OCI-M2 (cell line): ENCODE data around the gene CDC73.
"Not testable (repeated sequence)": the region's sequence is repeated elsewhere in the genome, so short reads cannot be mapped to it uniquely, and the experiment has no call there.

Source experiments
- DNase-seq: peaks from one replicate; lab custom pipeline; 2025; ENCODE audit not compliant: unreplicated experiment; lab: John Stamatoyannopoulos, UW

CDC73 gene

DNA sequence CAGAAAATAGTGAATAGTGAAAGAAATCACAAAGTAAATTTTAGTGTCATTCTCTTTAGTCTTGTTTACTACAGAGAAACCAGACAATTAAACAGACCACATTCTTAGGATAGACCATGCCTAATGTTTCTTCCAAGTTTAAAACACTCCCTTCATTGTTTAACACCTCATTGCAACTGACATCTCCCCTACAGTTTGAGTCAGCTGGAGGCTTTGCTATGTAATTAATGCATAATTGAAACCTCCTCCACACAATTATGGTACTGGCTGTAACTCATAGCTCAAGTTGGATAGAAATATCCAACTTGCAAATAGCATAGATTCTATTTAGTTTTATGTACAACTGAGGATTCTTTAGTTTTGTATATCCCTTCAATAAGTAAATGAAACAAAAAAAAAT is 99.8 kb downstream of the CDC73 start:
- no peak for DNase-seq

DNA sequence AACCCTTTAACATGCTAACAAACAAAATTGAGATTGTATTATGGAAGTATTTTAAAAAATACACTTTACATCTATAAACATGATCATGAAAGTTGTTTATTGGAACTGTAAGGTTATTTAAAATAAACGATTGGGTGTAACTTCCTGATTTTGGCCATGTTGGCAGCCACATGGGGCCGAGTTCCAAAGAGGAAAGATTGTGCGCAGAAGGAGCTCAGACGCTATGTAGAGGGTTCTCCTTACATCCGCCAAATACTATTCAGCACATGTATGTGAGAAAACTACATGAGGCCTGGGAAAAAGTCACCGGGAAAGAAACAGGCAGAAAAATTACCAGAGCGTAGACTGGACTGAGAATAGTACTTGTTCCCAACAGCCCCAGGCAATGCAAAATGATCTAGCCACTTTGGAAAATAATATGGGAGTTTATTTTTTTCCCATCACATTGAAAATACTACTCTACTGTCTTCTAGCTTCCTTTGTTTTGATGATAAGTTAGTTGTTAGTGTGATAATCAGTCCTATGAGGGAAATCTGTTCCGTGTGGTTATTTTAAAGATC is 100.3 kb downstream of the CDC73 start:
- DNase-seq = no peak

- DNase-seq = no peak
Measured at GRCh38 chr1:193229136-193229535, 107.3 kb downstream of the CDC73 start.

DNA sequence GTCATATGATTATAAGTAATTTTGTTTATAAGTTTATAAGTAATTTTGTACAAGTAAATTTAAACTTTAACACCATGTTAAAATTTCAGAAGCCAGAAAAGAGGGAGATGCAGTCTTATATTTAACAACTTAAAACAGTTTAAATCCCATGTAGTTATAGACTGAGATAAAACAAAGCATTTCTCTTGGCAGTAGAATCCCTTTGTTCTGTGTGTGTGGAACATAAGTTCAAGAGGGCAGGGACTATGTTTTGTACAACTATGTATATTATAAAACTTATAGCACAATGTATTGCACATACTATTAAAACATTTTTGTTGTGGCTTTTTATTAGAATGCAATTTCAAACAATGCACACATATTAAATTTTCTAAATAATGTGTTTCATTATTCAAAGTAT is 109.3 kb downstream of the CDC73 start:
- not testable (repeated sequence) for DNase-seq

DNA sequence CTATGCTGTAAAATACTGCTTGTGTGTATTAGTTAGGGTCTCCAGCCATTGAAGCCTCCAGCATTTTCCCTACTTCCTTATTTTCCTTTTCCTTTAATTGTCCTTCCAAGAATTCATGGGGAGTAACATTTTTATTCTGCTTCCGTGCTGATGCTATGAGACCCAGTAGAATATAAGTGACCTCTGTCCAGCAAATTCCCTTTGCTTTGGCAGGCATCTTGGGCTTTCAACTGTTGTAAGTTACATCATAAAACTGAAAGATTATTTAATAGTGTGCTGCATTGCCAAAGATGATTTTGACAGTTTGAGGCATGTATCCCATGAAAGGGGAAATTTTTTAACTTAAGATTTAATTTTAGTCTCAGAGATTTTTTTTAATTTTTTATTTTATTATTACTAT is 112.7 kb downstream of the CDC73 start:
- DNase-seq = no peak

GRCh38 chr1:193237381-193237978 is 115.6 kb downstream of the CDC73 start:
- DNase-seq = no peak

DNA sequence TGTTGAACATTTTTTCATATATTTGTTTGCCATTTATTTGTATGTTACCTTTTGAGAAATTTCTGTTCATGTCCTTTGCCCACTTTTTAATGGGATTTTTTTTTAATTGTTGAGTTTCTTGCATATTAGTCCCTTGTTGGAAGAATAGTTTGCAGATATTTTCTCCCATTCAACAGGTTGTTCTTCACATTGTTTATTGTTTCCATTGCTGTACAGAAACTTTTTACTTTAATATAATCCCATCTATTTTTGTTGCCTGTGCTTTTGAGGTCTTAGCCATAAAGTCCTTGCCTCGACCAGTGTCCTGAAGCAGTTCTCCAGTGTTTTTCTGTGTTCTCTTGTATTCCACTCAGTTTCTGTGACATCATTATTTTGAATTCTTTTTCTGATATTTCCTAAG is 118.8 kb downstream of the CDC73 start:
- no peak for DNase-seq

DNA sequence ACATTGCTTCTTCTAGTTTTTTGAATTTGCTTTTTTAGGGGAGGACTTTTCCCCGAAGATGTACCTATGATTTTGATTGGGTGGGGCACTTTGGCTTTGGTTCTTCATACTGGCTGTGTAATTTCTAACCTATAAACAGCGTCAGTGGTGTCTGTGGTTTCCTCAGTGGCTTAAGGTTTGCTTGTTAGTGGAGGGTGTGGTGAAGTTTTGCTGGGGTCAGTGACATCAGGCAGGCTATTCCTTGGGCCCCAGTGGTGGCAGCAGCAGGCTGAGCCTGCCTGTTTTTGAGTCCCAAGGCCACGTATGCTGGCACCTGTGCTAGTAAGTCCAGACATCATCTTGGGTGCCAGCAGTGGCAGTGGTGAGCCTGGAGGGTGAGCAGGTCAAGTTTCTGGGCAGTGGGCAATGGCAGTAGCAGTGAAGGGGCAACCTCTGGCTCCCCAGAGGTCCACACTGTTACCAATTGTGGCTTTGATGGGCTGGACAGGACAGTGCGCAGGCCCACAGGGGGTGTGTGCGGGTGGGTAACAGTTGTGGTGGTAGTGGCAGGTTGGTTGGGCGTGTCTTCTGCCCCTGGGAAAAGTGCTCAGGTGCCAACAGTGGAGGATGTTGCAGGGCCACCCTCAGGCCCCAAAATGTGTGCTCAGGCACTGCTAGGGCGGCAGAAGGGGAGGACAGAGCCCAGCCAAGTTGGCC is 119.4 kb downstream of the CDC73 start:
- DNase-seq = no peak

DNA sequence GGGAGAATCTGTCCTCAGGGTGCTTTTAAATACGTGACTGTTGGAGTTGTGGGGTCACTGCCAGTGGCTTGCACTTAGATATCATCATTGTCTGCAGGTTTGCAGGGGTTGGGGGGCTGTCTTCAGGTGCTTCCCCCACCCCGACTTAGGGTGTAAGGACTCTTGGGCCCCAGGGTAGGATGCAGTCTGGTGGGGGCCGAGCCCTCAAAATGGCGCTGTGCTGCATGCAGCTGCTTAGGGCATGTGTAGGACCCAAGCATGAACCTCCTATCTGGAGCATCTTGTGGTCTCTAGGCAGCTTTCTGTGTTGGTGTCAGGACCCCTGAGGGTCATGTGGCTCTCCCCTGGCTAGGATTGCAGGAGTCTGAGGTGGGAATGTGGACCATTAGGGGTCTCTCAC is 120.2 kb downstream of the CDC73 start:
- DNase-seq = no peak

- no peak for DNase-seq
Measured at GRCh38 chr1:193249187-193249586, 127.4 kb downstream of the CDC73 start.

GRCh38 chr1:193251950-193252349 is 130.1 kb downstream of the CDC73 start:
- no peak for DNase-seq

DNA sequence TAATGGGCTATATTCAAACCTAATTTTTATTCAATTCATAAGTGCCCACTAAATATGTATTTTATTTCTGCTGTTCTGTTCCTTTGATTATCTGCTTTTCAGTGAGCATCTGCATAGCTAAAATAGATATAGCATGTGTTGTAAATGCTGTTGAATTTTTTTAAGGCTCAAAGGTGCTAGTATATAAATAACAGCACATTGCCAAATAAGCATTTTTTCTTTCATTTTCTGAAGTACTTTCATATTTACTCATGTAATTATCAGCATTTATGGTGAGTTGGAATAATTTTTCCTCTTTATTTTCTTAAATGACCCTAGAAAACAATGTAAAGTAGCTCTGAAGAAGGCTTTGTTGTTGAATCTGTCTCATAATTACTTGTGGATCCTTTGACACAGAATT is 134.2 kb downstream of the CDC73 start:
- no peak for DNase-seq

- no peak for DNase-seq
Measured at GRCh38 chr1:193259636-193260035, 137.8 kb downstream of the CDC73 start.

DNA sequence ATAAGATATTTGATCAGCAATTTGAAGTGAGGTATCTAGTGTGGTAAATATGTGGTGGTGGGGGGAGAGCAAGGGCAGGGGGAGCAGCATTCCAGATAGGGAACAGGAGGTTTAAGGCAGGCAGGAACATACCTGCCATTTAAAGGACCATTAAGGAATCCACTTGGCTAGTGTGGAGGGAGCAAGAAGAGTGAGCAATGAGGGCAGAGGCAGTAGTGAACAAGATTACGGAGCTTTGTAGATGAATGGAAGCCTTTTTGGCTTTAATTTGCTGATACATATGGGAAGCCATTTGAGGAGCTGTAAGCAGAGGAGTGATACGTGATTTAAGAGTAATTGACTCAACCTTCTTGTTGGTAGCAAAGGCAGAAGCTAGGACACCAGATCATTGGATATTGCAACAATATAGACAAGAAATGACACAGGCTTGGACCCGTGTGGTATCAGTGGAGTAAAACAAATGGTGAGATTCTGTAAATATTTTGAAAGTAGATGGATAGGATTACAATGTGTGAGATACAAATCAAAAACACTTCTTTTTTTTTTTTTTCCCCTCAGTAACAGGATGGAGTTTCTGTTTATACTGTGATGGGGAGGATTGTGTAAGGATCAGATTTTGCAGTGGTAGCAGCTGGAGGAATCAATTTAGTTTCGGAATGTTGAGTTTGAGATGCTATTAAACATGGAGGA is 138.4 kb downstream of the CDC73 start:
- DNase-seq = no peak

- DNase-seq = no peak
Measured at GRCh38 chr1:193260896-193261295, 139.1 kb downstream of the CDC73 start.

GRCh38 chr1:193262661-193263060 is 140.8 kb downstream of the CDC73 start:
- no peak for DNase-seq

GRCh38 chr1:193264313-193265065 is 142.7 kb downstream of the CDC73 start:
- DNase-seq = no peak

- no peak for DNase-seq
Measured at GRCh38 chr1:193265716-193266115, 143.9 kb downstream of the CDC73 start.

- DNase-seq = not testable (repeated sequence)
Measured at GRCh38 chr1:193266794-193267193, 145.0 kb downstream of the CDC73 start.

- no peak for DNase-seq
Measured at GRCh38 chr1:193270996-193271395, 149.2 kb downstream of the CDC73 start.

DNA sequence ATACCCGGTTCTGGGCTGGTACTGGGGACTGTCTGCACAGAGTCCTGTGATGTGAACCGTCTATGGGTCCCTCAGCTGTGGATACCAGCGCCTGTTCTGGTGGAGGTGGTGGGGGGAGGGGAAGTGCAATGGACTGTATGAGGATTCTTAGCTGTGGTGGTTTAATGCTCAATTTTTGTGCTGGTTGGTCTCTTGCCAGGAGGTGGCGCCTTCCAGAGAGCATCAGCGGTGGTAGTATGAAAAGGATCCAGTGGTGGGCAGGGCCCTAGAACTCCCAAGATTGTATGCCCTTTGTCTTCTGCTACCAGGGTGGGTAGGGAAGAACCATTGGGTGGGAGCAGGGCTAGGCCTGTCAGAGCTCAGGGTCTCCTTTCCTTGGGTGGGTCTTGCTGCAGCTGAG is 153.9 kb downstream of the CDC73 start:
- DNase-seq = no peak
